DND-41 (cell line): ENCODE data around the gene PMEPA1.

Source experiments
- ATAC-seq: fragments of 200-7000 bp; cut with Tn5 transposase; 3 replicates; pipeline ENCODE4 v1.9.1; 2021; ENCODE audit warnings: low read depth; ENCODE audit not compliant: insufficient read depth
- DNase-seq: peaks from one replicate; pipeline ENCODE4 v3.0.0-alpha.2; 2020
- H2AFZ ChIP-seq: 2 replicates; pipeline ENCODE4 v1.6.0; 2012; ENCODE audit warnings: low read depth, low read length
- H3K27ac ChIP-seq: 2 replicates; pipeline ENCODE4 v1.5.1; 2012; ENCODE audit warnings: low read length, inconsistent platforms
- H3K27me3 ChIP-seq: fragments of 200-600 bp; sonication (generic); 2 replicates; pipeline ENCODE4 v1.6.0; 2012; ENCODE audit warnings: low read length, mild to moderate bottlenecking, inconsistent platforms; ENCODE audit not compliant: insufficient read depth, poor library complexity
- H3K36me3 ChIP-seq: 2 replicates; pipeline ENCODE4 v1.5.1; 2012; ENCODE audit warnings: low read length, inconsistent platforms; ENCODE audit not compliant: insufficient read depth
- H3K4me1 ChIP-seq: 2 replicates; pipeline ENCODE4 v1.5.1; 2012; ENCODE audit warnings: mild to moderate bottlenecking, low read length; ENCODE audit not compliant: insufficient read depth
- H3K4me2 ChIP-seq: 2 replicates; pipeline ENCODE4 v1.6.0; 2012; ENCODE audit warnings: mild to moderate bottlenecking, moderate library complexity, low read length, inconsistent platforms; ENCODE audit not compliant: insufficient read depth
- H3K4me3 ChIP-seq, 2 experiments: fragments of 200-600 bp in 1 of 2; shearing (Covaris generic) in 1 of 2; 2 replicates each; pipeline ENCODE4 v1.5.1; 2012 to 2016; ENCODE audit warnings: inconsistent platforms in 2 of 2, low read length in 2 of 2, mild to moderate bottlenecking in 2 of 2, low read depth in 1 of 2, moderate library complexity in 1 of 2
- H3K79me2 ChIP-seq: 2 replicates; pipeline ENCODE4 v1.6.0; 2012; ENCODE audit warnings: low read length, inconsistent platforms; ENCODE audit not compliant: insufficient read depth
- H3K9ac ChIP-seq: 2 replicates; pipeline ENCODE4 v1.6.0; 2012; ENCODE audit warnings: low read depth, mild to moderate bottlenecking, inconsistent platforms, low read length, moderate library complexity
- H3K9me3 ChIP-seq: 2 replicates; pipeline ENCODE4 v1.5.1; 2012; ENCODE audit warnings: low read length, moderate library complexity, mild to moderate bottlenecking, inconsistent platforms; ENCODE audit not compliant: insufficient read depth, severe bottlenecking
- H4K20me1 ChIP-seq: 2 replicates; pipeline ENCODE4 v1.6.0; 2012; ENCODE audit warnings: low read length; ENCODE audit not compliant: insufficient read depth
- EZH2 ChIP-seq: IDR thresholded peaks from 3 replicates; pipeline ENCODE4 v1.6.1; 2012; ENCODE audit warnings: borderline replicate concordance, low read depth, mild to moderate bottlenecking, moderate library complexity, low read length, inconsistent platforms; ENCODE audit not compliant: severe bottlenecking
- TF ChIP-seq, protein P1 (sequence below): IDR thresholded peaks from 2 replicates; pipeline ENCODE4 v1.5.1; 2012; ENCODE audit warnings: borderline replicate concordance, low read length, moderate library complexity, mild to moderate bottlenecking; ENCODE audit not compliant: poor library complexity, severe bottlenecking; ENCODE audit errors: extremely low read depth

Gene PMEPA1

DNA sequence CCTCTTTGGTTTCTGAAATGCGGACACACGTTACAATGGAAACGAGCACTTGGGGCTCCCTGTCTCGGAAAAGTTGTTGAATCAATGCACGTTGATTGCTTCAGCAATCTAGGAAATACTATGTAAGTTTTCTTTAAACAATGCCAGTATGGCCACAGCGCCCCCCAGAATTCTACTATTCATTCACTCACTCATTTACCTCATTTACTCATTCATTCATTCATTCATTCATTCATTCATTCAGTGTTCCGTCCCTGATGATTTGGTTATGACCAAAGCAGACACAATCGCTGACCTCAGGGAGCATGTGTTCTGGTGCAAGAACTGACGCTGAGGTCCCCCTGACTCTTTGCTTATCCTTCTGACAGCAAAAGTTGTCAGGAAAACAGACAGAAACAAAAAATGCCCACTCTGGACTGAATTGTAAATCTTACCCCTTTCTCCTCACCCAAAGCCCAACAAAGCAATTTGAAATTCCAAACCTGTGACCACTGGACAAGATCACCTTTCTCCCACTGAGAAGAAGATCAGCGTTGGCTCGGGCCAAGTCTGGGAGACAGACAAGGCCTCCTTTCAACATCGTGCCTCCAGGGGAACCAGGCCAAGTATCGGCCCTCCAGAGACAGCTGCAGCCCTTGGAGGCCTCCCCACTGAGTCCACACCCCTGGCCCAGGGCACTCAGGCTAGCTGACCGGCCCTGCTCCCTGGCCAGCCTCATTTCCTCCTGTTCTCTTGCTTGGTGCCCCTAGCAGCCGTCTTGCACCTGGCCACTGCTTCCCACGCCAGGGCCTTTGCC is 15.0 kb upstream of the PMEPA1 start:
- ATAC-seq, result no peak
- Histone ChIP-seq H3K79me2 (no peaks in the 10 kb centered on the region), H2AFZ (no peak overlapping the region), H3K27ac (no peak overlapping the region), H3K4me2 (no peak overlapping the region), H3K27me3 (peaks cover 14% of the 10 kb centered on the region), H3K9ac (no peak overlapping the region), H3K36me3 (no peaks in the 10 kb centered on the region), H4K20me1 (peaks cover 2% of the 10 kb centered on the region; the same call in 1 of the 2 replicates), H3K4me3 (no peak overlapping the region), H3K9me3 (no peaks in the 10 kb centered on the region), H3K4me1 (no peaks in the 10 kb centered on the region)
- TF ChIP-seq EZH2, result no peak
- TF ChIP-seq, protein P1, sequence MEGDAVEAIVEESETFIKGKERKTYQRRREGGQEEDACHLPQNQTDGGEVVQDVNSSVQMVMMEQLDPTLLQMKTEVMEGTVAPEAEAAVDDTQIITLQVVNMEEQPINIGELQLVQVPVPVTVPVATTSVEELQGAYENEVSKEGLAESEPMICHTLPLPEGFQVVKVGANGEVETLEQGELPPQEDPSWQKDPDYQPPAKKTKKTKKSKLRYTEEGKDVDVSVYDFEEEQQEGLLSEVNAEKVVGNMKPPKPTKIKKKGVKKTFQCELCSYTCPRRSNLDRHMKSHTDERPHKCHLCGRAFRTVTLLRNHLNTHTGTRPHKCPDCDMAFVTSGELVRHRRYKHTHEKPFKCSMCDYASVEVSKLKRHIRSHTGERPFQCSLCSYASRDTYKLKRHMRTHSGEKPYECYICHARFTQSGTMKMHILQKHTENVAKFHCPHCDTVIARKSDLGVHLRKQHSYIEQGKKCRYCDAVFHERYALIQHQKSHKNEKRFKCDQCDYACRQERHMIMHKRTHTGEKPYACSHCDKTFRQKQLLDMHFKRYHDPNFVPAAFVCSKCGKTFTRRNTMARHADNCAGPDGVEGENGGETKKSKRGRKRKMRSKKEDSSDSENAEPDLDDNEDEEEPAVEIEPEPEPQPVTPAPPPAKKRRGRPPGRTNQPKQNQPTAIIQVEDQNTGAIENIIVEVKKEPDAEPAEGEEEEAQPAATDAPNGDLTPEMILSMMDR, result no peak
- DNase-seq, result no peak

- Histone ChIP-seq H3K4me3 (no peak overlapping the region), H3K36me3 (no peaks in the 10 kb centered on the region), H3K9me3 (no peaks in the 10 kb centered on the region), H2AFZ (no peak overlapping the region), H3K27ac (no peak overlapping the region), H3K79me2 (no peaks in the 10 kb centered on the region), H3K4me2 (no peak overlapping the region), H3K9ac (no peak overlapping the region), H4K20me1 (peaks cover 3% of the 10 kb centered on the region; the same call in 1 of the 2 replicates), H3K4me1 (no peaks in the 10 kb centered on the region), H3K27me3 (peaks cover 11% of the 10 kb centered on the region)
- ATAC-seq (no peak), DNase-seq (no peak)
- no peak for TF ChIP-seq EZH2
- TF ChIP-seq, protein P1, result no peak
These were observed 14.0 kb upstream of the PMEPA1 start for GRCh38 chr20:57723816-57724215.

DNA sequence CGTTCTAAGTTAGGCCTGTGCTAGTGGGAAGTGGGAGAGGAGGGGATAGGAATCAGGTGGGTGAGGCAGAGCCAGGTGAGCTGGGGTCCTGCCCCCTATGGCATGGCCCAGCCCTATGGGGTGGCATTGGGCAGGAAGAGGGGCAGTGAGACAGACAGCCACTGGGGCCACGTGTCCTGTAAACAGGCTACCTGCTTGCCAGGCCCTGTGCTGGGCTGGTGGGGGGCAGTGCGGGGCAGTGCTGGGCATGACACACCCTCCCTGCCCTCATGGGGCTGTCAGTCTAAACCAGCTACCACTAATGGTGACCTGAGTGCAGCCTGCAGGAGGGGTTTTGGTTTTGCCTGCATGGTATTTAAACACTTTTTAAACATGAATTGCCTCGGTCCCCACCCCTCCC is 10.1 kb upstream of the PMEPA1 start:
- no peak overlapping the region for H3K4me2 ChIP-seq
- DNase-seq, result no peak
- no peaks in the 10 kb centered on the region for H3K36me3 ChIP-seq
- H3K4me1 ChIP-seq, result no peaks in the 10 kb centered on the region
- no peak overlapping the region for H3K4me3 ChIP-seq
- H3K27ac ChIP-seq, result no peak overlapping the region
- H2AFZ ChIP-seq, result no peak overlapping the region
- ATAC-seq, result no peak
- H3K79me2 ChIP-seq, result no peaks in the 10 kb centered on the region
- no peaks in the 10 kb centered on the region for H3K27me3 ChIP-seq
- H3K9ac ChIP-seq, result no peak overlapping the region
- H3K9me3 ChIP-seq, result no peaks in the 10 kb centered on the region
- H4K20me1 ChIP-seq, result peaks cover 6% of the 10 kb centered on the region; the same call in 1 of the 2 replicates
- TF ChIP-seq EZH2, result no peak
- TF ChIP-seq, protein P1, result no peak
